Measurements from ENCODE around the gene PDE4D. TPM values are rescaled to one million over a fixed set of nuclear protein-coding genes. Genes with fewer than 3 reads are reported as not detected.

The PDE4D gene
- total and polyA plus RNA-seq, 10 of the 15 experiments (the other 5 are each of a cell fraction or from before 2014, with no cell fraction given): 0.87 to 4.1 (median 2.2) TPM

DNA sequence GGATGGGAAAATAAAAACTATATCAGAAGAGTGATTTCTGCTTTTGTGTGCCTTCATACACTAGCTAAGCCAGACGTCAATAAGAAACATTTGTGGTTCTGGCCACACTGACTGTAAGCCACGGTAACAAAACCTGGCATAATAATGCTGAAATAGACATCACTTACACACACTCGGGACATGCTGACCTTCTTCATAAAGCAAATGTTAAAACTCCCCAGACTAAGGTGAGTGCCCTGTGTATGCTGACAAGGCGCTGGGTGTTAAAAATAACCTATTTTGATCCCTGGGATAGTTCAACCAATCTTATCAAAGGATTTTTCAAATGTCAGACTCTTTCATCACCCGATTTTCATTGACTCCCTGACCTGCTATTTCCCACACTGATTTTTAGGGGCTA lies 973.7 kb downstream of the PDE4D start:
- Histone ChIP-seq H3K27me3 (replicated peaks in 1 of 2; ENCODE audit: control insufficient read depth in 2 of 2, insufficient read depth in 2 of 2, low read length in 1 of 2) (no peaks in the 10 kb centered on the region), H3K9me3 (replicated peaks; ENCODE audit: control insufficient read depth, insufficient read depth, low read length) (no peaks in the 10 kb centered on the region), H2AFZ (ENCODE audit: control insufficient read depth, low read depth, low read length) (no peak overlapping the region), H3K4me1 (ENCODE audit: control insufficient read depth, insufficient read depth, low read length) (no peaks in the 10 kb centered on the region), H4K20me1 (ENCODE audit: control insufficient read depth, insufficient read depth) (no peaks in the 10 kb centered on the region), H3K4me2 (ENCODE audit: control insufficient read depth, insufficient read depth) (no peak overlapping the region), H3K9ac (ENCODE audit: control insufficient read depth, insufficient read depth, low read length) (no peak overlapping the region), H3K79me2 (ENCODE audit: control insufficient read depth, insufficient read depth, low read length) (no peaks in the 10 kb centered on the region), H3K4me3 (no peak overlapping the region), H3K36me3 (ENCODE audit: control insufficient read depth in 2 of 2, insufficient read depth in 2 of 2, low read length in 1 of 2) (no peaks in the 10 kb centered on the region), H3K27ac (ENCODE audit: control insufficient read depth, insufficient read depth) (no peak overlapping the region)
- SMC1A ChIA-PET (ENCODE audit: uncharacterized antibody, unreplicated experiment): interaction anchor here (0.6 to 1.7 kb wide), 3 partner anchors 24 to 111 kb away, joined by 3 to 9 read pairs (median 3); no protein-coding TSS in a partner anchor
- no peak for ATAC-seq
- no TSS peak for BruUV-seq (replicated peaks)
- CTCF ChIA-PET: no interaction called here
- no peak for FAIRE-seq
- WGBS (ENCODE audit: insufficient coverage, insufficient replicate concordance, low lambda C conversion rate, missing lambda C conversion rate): 21% methylated on average over 5 of the region's 5 CpGs
- in situ Hi-C loops (cut with MboI) (no loop called here), intact Hi-C loops (cut with micrococcal nuclease; ENCODE audit: unreplicated experiment) (no loop called here)
- RAD21 ChIA-PET (ENCODE audit: unreplicated experiment): interaction anchor here (0.8 to 1.4 kb wide), 2 partner anchors 19 to 28 kb away, joined by 3 read pairs; no protein-coding TSS in a partner anchor
- TF ChIP-seq RB1 (IDR thresholded peaks at IDR 0.05; ENCODE audit: borderline replicate concordance) (no peak), RBBP5 (conservative IDR thresholded peaks at IDR 0.05) (no peak), ZZZ3 (IDR thresholded peaks at IDR 0.05; ENCODE audit: control insufficient read depth, insufficient read length, low read depth) (no peak), POU2F2 (IDR thresholded peaks at IDR 0.05; ENCODE audit: borderline replicate concordance, low read depth, low read length) (no peak), BMI1 (IDR thresholded peaks at IDR 0.05; ENCODE audit: borderline replicate concordance) (no peak), E2F4 (IDR thresholded peaks at IDR 0.05; ENCODE audit: low read depth, low read length) (no peak), REST (IDR thresholded peaks at IDR 0.05; ENCODE audit: low read depth, low read length) (no peak)
- TF ChIP-seq, protein P1, sequence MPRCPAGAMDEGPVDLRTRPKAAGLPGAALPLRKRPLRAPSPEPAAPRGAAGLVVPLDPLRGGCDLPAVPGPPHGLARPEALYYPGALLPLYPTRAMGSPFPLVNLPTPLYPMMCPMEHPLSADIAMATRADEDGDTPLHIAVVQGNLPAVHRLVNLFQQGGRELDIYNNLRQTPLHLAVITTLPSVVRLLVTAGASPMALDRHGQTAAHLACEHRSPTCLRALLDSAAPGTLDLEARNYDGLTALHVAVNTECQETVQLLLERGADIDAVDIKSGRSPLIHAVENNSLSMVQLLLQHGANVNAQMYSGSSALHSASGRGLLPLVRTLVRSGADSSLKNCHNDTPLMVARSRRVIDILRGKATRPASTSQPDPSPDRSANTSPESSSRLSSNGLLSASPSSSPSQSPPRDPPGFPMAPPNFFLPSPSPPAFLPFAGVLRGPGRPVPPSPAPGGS (IDR thresholded peaks at IDR 0.05; ENCODE audit: borderline replicate concordance, insufficient read depth, low read depth, low read length, poor library complexity, severe bottlenecking): no peak
- TF ChIP-seq, protein P2, sequence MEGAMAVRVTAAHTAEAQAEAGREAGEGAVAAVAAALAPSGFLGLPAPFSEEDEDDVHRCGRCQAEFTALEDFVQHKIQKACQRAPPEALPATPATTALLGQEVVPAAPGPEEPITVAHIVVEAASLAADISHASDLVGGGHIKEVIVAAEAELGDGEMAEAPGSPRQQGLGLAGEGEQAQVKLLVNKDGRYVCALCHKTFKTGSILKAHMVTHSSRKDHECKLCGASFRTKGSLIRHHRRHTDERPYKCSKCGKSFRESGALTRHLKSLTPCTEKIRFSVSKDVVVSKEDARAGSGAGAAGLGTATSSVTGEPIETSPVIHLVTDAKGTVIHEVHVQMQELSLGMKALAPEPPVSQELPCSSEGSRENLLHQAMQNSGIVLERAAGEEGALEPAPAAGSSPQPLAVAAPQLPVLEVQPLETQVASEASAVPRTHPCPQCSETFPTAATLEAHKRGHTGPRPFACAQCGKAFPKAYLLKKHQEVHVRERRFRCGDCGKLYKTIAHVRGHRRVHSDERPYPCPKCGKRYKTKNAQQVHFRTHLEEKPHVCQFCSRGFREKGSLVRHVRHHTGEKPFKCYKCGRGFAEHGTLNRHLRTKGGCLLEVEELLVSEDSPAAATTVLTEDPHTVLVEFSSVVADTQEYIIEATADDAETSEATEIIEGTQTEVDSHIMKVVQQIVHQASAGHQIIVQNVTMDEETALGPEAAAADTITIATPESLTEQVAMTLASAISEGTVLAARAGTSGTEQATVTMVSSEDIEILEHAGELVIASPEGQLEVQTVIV (IDR thresholded peaks at IDR 0.05; ENCODE audit: borderline replicate concordance, partially characterized antibody): no peak
- POLR2A ChIA-PET: no interaction called here
- no peak for DNase-seq (ENCODE audit: low read depth, low spot score)

Data from GM12878 (cell line).